ENCODE results near the gene WWTR1.

The WWTR1 gene

DNA sequence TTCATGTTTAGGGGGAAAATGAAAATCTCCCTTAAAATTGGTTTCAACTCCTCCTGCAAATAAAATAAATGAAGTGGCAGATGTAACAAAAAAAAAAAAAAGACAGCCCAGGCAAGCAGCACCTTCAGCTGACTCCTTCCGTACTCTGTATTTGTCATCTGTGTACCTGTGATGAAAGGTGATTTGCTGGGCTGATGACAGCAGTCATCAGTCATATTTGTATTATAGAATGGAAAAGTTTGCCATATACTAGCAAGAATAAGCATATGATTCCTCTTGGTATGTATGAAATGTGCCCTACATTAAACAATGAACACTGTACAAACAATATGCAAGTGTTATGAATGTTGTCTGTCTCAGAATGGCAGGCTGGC, 44.1 kb upstream of the WWTR1 start:
- no peak overlapping the region for H3K27ac ChIP-seq
- no peaks in the 10 kb centered on the region for H3K9me3 ChIP-seq
- no peak overlapping the region for H3K4me3 ChIP-seq (ENCODE audit: low read depth in 1 of 2, low read length in 1 of 2)
- no peaks in the 10 kb centered on the region for H3K36me3 ChIP-seq
- H3K4me1 ChIP-seq (ENCODE audit: control insufficient read depth in 1 of 2, insufficient read depth in 1 of 2, low read depth in 1 of 2, low read length in 1 of 2): no peaks in the 10 kb centered on the region
- TF ChIP-seq, protein P1, sequence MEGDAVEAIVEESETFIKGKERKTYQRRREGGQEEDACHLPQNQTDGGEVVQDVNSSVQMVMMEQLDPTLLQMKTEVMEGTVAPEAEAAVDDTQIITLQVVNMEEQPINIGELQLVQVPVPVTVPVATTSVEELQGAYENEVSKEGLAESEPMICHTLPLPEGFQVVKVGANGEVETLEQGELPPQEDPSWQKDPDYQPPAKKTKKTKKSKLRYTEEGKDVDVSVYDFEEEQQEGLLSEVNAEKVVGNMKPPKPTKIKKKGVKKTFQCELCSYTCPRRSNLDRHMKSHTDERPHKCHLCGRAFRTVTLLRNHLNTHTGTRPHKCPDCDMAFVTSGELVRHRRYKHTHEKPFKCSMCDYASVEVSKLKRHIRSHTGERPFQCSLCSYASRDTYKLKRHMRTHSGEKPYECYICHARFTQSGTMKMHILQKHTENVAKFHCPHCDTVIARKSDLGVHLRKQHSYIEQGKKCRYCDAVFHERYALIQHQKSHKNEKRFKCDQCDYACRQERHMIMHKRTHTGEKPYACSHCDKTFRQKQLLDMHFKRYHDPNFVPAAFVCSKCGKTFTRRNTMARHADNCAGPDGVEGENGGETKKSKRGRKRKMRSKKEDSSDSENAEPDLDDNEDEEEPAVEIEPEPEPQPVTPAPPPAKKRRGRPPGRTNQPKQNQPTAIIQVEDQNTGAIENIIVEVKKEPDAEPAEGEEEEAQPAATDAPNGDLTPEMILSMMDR (IDR thresholded peaks at IDR 0.05): no peak
- H3K27me3 ChIP-seq: peaks cover under 1% of the 10 kb centered on the region

DNA sequence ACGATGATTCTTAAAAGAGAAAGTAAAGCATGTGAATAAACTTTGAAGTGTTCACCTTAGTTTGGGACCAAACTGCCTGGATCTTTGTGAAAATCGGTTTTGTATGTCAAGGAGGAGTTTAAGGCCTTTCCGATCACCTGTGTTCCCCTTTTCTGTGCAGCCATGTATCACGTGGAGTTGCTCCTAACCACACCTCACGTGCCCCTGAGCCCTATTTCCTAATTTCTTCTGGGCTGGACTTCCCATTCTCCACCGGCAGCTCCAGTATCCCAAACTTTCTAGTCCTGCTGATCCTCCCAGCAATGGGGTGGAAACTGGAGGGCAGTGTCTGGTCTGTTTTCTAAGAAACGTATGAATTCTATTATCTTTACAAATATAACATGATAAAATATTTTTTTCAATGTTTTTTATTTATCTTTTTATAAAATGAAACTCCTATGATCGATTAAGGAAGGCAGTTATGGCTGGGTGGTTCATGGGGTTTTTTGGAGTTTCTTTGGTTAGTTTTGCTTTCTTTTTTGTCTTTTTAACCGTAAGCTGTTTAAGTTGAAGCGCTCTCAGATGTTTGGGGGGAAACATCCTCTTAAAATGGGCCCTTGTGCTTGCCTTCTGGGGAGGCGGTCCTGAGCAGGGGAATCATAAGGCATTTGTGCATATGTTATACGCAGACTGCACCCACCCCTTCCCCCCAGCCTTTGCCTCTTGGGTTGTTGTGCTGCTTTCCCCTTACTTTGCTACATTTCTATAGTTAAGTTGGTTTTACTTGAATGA, 43.6 kb upstream of the WWTR1 start:
- Histone ChIP-seq H3K27me3 (no peaks in the 10 kb centered on the region), H3K9me3 (no peaks in the 10 kb centered on the region), H3K4me3 (ENCODE audit: low read depth in 1 of 2, low read length in 1 of 2) (no peak overlapping the region), H3K27ac (no peak overlapping the region), H3K36me3 (no peaks in the 10 kb centered on the region), H3K4me1 (ENCODE audit: control insufficient read depth in 1 of 2, insufficient read depth in 1 of 2, low read depth in 1 of 2, low read length in 1 of 2) (no peaks in the 10 kb centered on the region)
- TF ChIP-seq, protein P1 (IDR thresholded peaks at IDR 0.05): no peak

DNA sequence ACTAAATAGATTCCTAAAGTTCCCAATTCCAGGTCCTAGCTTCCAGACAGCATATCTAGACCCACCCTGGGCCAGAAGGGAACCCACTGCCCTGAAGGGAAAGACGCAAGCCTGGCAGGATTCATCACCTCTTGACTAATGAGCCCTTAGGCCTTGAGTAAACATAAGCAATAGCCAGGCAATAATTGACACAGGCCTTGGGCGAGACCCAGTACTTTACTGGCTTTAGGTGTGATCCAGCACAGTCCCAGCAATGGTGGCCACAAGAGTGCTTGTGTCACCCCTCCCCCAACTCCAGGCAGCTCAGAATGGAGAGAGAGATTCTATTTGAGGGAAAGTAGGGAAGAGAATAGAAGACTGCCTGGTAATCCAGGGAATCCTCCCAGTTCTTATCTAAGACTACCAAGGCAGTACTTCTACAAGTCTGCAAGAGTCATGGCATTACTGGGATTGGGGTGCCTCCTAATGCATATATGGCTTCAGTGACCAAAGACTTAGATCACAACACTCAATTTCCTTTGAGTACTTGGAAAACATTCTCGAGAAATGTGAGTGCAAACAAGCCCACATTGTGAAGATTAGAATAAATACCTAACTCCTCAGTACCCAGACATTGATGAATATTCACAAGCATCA, 30.4 kb upstream of the WWTR1 start:
- TF ChIP-seq, protein P1 (IDR thresholded peaks at IDR 0.05): no peak
- peaks cover 21% of the 10 kb centered on the region for H3K27me3 ChIP-seq
- no peak overlapping the region for H3K4me3 ChIP-seq (ENCODE audit: low read depth in 1 of 2, low read length in 1 of 2)
- no peaks in the 10 kb centered on the region for H3K4me1 ChIP-seq (ENCODE audit: control insufficient read depth in 1 of 2, insufficient read depth in 1 of 2, low read depth in 1 of 2, low read length in 1 of 2)
- H3K27ac ChIP-seq: no peak overlapping the region
- no peaks in the 10 kb centered on the region for H3K36me3 ChIP-seq
- no peaks in the 10 kb centered on the region for H3K9me3 ChIP-seq

DNA sequence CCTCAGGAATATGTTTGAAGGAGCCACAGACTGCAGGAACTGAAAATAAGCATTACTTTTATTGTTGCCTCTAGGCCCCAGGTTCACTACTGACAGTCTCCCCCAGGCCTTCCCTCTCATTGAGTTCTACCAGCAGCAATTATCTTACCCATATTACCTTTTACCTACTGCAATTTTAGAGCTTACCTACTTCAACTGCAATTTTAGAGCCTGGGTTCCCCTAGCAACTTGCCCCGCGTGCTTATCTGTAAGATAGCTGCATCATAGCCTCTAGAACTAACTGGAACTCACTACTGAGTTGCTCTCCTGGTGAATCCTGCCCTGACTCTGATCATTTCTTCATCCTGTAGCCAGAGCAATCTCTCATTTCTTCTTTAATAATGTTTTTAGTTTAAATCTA, 29.2 kb upstream of the WWTR1 start:
- Histone ChIP-seq H3K36me3 (no peaks in the 10 kb centered on the region), H3K4me1 (ENCODE audit: control insufficient read depth in 1 of 2, insufficient read depth in 1 of 2, low read depth in 1 of 2, low read length in 1 of 2) (no peaks in the 10 kb centered on the region), H3K27ac (no peak overlapping the region), H3K4me3 (ENCODE audit: low read depth in 1 of 2, low read length in 1 of 2) (no peak overlapping the region), H3K27me3 (peaks cover 28% of the 10 kb centered on the region), H3K9me3 (no peaks in the 10 kb centered on the region)
- TF ChIP-seq, protein P1 (IDR thresholded peaks at IDR 0.05): no peak

DNA sequence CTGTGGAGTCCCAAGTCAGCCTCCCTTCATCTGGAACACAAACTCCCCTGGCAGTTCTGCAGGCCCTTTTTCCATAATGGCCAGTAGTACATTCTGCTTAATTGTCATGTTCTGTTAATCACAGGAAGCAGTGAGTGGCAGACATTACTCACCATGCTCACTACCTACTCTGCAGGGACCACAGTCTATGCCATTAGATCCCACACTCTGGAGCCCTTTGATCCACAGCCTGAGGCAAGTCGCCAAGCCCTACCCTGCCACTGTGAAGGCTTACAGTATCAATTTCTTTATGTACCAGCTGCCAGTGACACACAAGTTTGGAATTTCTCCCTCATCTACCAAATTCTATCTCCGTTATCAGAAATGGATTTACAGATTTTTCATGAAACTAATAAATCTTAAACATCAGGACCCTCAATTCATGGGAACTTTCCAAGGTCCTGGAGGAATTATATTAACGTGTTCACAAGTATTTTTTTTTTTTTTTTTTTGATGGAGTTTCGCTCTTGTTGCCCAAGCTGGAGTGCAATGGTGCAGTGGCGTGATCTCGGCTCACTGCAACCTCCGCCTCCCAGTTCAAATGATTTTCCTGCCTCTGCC, 20.6 kb upstream of the WWTR1 start:
- no peaks in the 10 kb centered on the region for H3K36me3 ChIP-seq
- no peaks in the 10 kb centered on the region for H3K9me3 ChIP-seq
- H3K27me3 ChIP-seq: peaks cover 40% of the 10 kb centered on the region
- H3K4me1 ChIP-seq (ENCODE audit: control insufficient read depth in 1 of 2, insufficient read depth in 1 of 2, low read depth in 1 of 2, low read length in 1 of 2): no peaks in the 10 kb centered on the region
- no peak overlapping the region for H3K4me3 ChIP-seq (ENCODE audit: low read depth in 1 of 2, low read length in 1 of 2)
- H3K27ac ChIP-seq: no peak overlapping the region
- TF ChIP-seq, protein P1 (IDR thresholded peaks at IDR 0.05): no peak
